Type B pancreatic cell (in vitro differentiated cells): ENCODE data around the gene RBM4B. TPM values are rescaled to one million over a fixed set of nuclear protein-coding genes. Genes with fewer than 3 reads are reported as not detected.
A peak's percentile ranks its signal among the peaks of the same experiment; 100 is the strongest.

Source experiments
- DNase-seq: peaks from one replicate; pipeline ENCODE4 v3.0.0; 2021; ENCODE audit warnings: mixed read lengths; ENCODE audit not compliant: unreplicated experiment; ENCODE audit errors: extremely low spot score
- H3K27ac Mint-ChIP-seq: 2 replicates; pipeline ENCODE4 v1.8.0; 2021; ENCODE audit warnings: mild to moderate bottlenecking, mixed read lengths
- H3K27me3 Mint-ChIP-seq: 2 replicates; pipeline ENCODE4 v1.8.0; 2021; ENCODE audit warnings: mixed read lengths
- H3K36me3 Mint-ChIP-seq: 2 replicates; pipeline ENCODE4 v1.8.0; 2021; ENCODE audit warnings: mixed read lengths
- H3K4me1 Mint-ChIP-seq: one replicate; pipeline ENCODE4 v1.8.0; 2021; ENCODE audit warnings: mixed read lengths; ENCODE audit not compliant: unreplicated experiment
- H3K4me3 Mint-ChIP-seq: 2 replicates; pipeline ENCODE4 v1.8.0; 2021; ENCODE audit warnings: mild to moderate bottlenecking, mixed read lengths
- H3K9me3 Mint-ChIP-seq: 2 replicates; pipeline ENCODE4 v1.8.0; 2021; ENCODE audit warnings: mixed read lengths
- CTCF ChIP-seq: fragments of 200-600 bp; sonication (generic); conservative IDR thresholded peaks from 2 replicates; pipeline ENCODE4 v1.5.0; 2021; ENCODE audit warnings: antibody characterized with exemption, mild to moderate bottlenecking
- total RNA-seq: library from RNA; stranded (reverse); gene quantifications from 2 replicates; pipeline ENCODE4 v1.2.1, GENCODE V29; 2021; ENCODE audit warnings: low replicate concordance

RBM4B gene
- total RNA-seq, 1 donor from 2014 or later, result 49.1 TPM

- no peak for TF ChIP-seq CTCF
- Mint-ChIP-seq H3K36me3 (no peaks in the 10 kb centered on the region), H3K27me3 (peaks cover 8% of the 10 kb centered on the region), H3K4me3 (peak overlapping the region; percentile 31), H3K9me3 (no peaks in the 10 kb centered on the region), H3K27ac (peak overlapping the region; percentile 66), H3K4me1 (peaks cover 57% of the 10 kb centered on the region)
- DNase-seq, result no peak
Observed at GRCh38 chr11:66722745-66723651, 45.3 kb upstream of the RBM4B start.

GRCh38 chr11:66721939-66722338, 44.3 kb upstream of the RBM4B start:
- Mint-ChIP-seq H3K27me3 (peaks cover 5% of the 10 kb centered on the region), H3K9me3 (no peaks in the 10 kb centered on the region), H3K4me1 (peaks cover 53% of the 10 kb centered on the region), H3K27ac (peak overlapping the region; percentile 98), H3K4me3 (no peak overlapping the region), H3K36me3 (no peaks in the 10 kb centered on the region)
- no peak for TF ChIP-seq CTCF
- no peak for DNase-seq

GRCh38 chr11:66720899-66721470, 43.3 kb upstream of the RBM4B start:
- Mint-ChIP-seq H3K36me3 (no peaks in the 10 kb centered on the region), H3K27ac (peak overlapping the region; percentile 98), H3K9me3 (no peaks in the 10 kb centered on the region)

GRCh38 chr11:66720223-66720898, 42.7 kb upstream of the RBM4B start:
- Mint-ChIP-seq H3K4me3 (peak overlapping the region; percentile 80), H3K36me3 (no peaks in the 10 kb centered on the region), H3K4me1 (peaks cover 38% of the 10 kb centered on the region), H3K27me3 (no peaks in the 10 kb centered on the region), H3K9me3 (no peaks in the 10 kb centered on the region), H3K27ac (peak overlapping the region; percentile 98)
- DNase-seq, result peak; percentile 80
- TF ChIP-seq CTCF, result no peak

More at GRCh38 chr11:66720899-66721470, 43.3 kb upstream of the RBM4B start:
- no peak for TF ChIP-seq CTCF
- no peak for DNase-seq
- Mint-ChIP-seq H3K4me1 (peaks cover 45% of the 10 kb centered on the region), H3K4me3 (peak overlapping the region; percentile 80), H3K27me3 (no peaks in the 10 kb centered on the region)

- Mint-ChIP-seq H3K36me3 (peaks cover 4% of the 10 kb centered on the region), H3K27ac (peak overlapping the region; percentile 98), H3K27me3 (no peaks in the 10 kb centered on the region), H3K4me3 (peak overlapping the region; percentile 70), H3K9me3 (no peaks in the 10 kb centered on the region), H3K4me1 (peaks cover 33% of the 10 kb centered on the region)
- TF ChIP-seq CTCF, result no peak
- DNase-seq, result no peak
Observed at GRCh38 chr11:66719111-66719872, 41.6 kb upstream of the RBM4B start.
